ENCODE results near the gene GNS. TPM values are rescaled to one million over a fixed set of nuclear protein-coding genes. Genes with fewer than 3 reads are reported as not detected.

GNS gene
- total RNA-seq, 1 experiment from 2014 or later = 54.7 TPM

- Mint-ChIP-seq H3K9me3 (ENCODE audit: unreplicated experiment) (no peaks in the 10 kb centered on the region), H3K27ac (ENCODE audit: low read depth, unreplicated experiment) (no peak overlapping the region), H3K36me3 (ENCODE audit: insufficient read depth, unreplicated experiment) (peaks cover 34% of the 10 kb centered on the region), H3K4me1 (ENCODE audit: insufficient read depth, unreplicated experiment) (no peaks in the 10 kb centered on the region), H3K27me3 (ENCODE audit: insufficient read depth, unreplicated experiment) (no peaks in the 10 kb centered on the region), H3K4me3 (ENCODE audit: unreplicated experiment) (no peak overlapping the region)
- ChIA-PET POLR2A (no interaction called here), CTCF (interaction anchor here (0.6 to 2.7 kb wide), 3 partner anchors 165 to 321 kb away, joined by 3 to 10 read pairs (median 3); no protein-coding TSS in a partner anchor)
- DNase-seq (ENCODE audit: unreplicated experiment) = no peak
- BruUV-seq (replicated peaks) = no TSS peak
- intact Hi-C loops (cut with micrococcal nuclease) = no loop called here
- TF ChIP-seq, protein P1, sequence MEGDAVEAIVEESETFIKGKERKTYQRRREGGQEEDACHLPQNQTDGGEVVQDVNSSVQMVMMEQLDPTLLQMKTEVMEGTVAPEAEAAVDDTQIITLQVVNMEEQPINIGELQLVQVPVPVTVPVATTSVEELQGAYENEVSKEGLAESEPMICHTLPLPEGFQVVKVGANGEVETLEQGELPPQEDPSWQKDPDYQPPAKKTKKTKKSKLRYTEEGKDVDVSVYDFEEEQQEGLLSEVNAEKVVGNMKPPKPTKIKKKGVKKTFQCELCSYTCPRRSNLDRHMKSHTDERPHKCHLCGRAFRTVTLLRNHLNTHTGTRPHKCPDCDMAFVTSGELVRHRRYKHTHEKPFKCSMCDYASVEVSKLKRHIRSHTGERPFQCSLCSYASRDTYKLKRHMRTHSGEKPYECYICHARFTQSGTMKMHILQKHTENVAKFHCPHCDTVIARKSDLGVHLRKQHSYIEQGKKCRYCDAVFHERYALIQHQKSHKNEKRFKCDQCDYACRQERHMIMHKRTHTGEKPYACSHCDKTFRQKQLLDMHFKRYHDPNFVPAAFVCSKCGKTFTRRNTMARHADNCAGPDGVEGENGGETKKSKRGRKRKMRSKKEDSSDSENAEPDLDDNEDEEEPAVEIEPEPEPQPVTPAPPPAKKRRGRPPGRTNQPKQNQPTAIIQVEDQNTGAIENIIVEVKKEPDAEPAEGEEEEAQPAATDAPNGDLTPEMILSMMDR (IDR thresholded peaks at IDR 0.05; ENCODE audit: unreplicated experiment) = no peak
These were observed 44.6 kb downstream of the GNS start for GRCh38 chr12:64714551-64714968.

- TF ChIP-seq, protein P1 (IDR thresholded peaks at IDR 0.05; ENCODE audit: unreplicated experiment) = no peak
- DNase-seq (ENCODE audit: unreplicated experiment) = no peak
- Mint-ChIP-seq H3K4me1 (ENCODE audit: insufficient read depth, unreplicated experiment) (no peaks in the 10 kb centered on the region), H3K4me3 (ENCODE audit: unreplicated experiment) (no peak overlapping the region), H3K27ac (ENCODE audit: low read depth, unreplicated experiment) (no peak overlapping the region), H3K27me3 (ENCODE audit: insufficient read depth, unreplicated experiment) (no peaks in the 10 kb centered on the region), H3K36me3 (ENCODE audit: insufficient read depth, unreplicated experiment) (peaks cover 27% of the 10 kb centered on the region), H3K9me3 (ENCODE audit: unreplicated experiment) (no peaks in the 10 kb centered on the region)
- ChIA-PET CTCF (interaction anchor here (2.7 kb wide), 1 partner anchor 164 kb away, joined by 10 read pairs; no protein-coding TSS in a partner anchor), POLR2A (no interaction called here)
- no TSS peak for BruUV-seq (replicated peaks)
- intact Hi-C loops (cut with micrococcal nuclease) = no loop called here
These were observed 45.8 kb downstream of the GNS start for GRCh38 chr12:64713376-64713775.

GRCh38 chr12:64709429-64709828 lies 49.8 kb downstream of the GNS start:
- Mint-ChIP-seq H3K36me3 (ENCODE audit: insufficient read depth, unreplicated experiment) (peaks cover 9% of the 10 kb centered on the region), H3K4me3 (ENCODE audit: unreplicated experiment) (no peak overlapping the region), H3K4me1 (ENCODE audit: insufficient read depth, unreplicated experiment) (no peaks in the 10 kb centered on the region), H3K9me3 (ENCODE audit: unreplicated experiment) (no peaks in the 10 kb centered on the region), H3K27me3 (ENCODE audit: insufficient read depth, unreplicated experiment) (no peaks in the 10 kb centered on the region), H3K27ac (ENCODE audit: low read depth, unreplicated experiment) (no peak overlapping the region)
- no TSS peak for BruUV-seq (replicated peaks)
- DNase-seq (ENCODE audit: unreplicated experiment) = no peak
- CTCF ChIA-PET = interaction anchor here (0.6 to 1.3 kb wide), 2 partner anchors 12 to 38 kb away, joined by 3 read pairs; no protein-coding TSS in a partner anchor
- TF ChIP-seq, protein P1 (IDR thresholded peaks at IDR 0.05; ENCODE audit: unreplicated experiment) = no peak
- intact Hi-C loops (cut with micrococcal nuclease) = no loop called here
- POLR2A ChIA-PET = no interaction called here

DNA sequence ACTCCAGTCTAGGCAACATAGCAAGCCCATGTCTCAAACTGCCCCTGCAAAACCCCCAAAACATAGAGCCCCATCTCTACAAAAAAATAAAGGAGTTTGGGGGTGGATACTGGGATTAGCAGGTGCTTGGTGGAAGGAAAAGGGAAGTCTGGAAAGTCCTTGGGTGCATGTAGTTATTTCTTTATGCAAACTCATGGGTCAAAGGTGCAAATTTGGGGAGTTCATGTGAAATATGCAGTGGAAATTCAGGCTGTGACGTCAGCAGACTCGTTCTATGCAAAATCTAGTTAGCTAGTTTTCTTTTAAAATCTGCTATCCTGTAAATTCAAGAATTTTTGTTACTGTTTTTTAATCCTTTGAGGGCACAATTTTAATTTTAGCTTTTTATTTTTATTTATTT lies 51.3 kb downstream of the GNS start:
- Mint-ChIP-seq H3K27ac (ENCODE audit: low read depth, unreplicated experiment) (no peak overlapping the region), H3K4me1 (ENCODE audit: insufficient read depth, unreplicated experiment) (no peaks in the 10 kb centered on the region), H3K36me3 (ENCODE audit: insufficient read depth, unreplicated experiment) (peaks cover 4% of the 10 kb centered on the region), H3K27me3 (ENCODE audit: insufficient read depth, unreplicated experiment) (no peaks in the 10 kb centered on the region), H3K4me3 (ENCODE audit: unreplicated experiment) (no peak overlapping the region), H3K9me3 (ENCODE audit: unreplicated experiment) (no peaks in the 10 kb centered on the region)
- POLR2A ChIA-PET = interaction anchor here (0.9 to 1.0 kb wide), 3 partner anchors 16 to 36 kb away, joined by 3 read pairs; no protein-coding TSS in a partner anchor
- TF ChIP-seq, protein P1 (IDR thresholded peaks at IDR 0.05; ENCODE audit: unreplicated experiment) = no peak
- no TSS peak for BruUV-seq (replicated peaks)
- intact Hi-C loops (cut with micrococcal nuclease) = no loop called here
- CTCF ChIA-PET = interaction anchor here (0.5 to 6.5 kb wide), 4 partner anchors 10 to 263 kb away, joined by 3 to 51 read pairs (median 16); no protein-coding TSS in a partner anchor
- DNase-seq (ENCODE audit: unreplicated experiment) = no peak

Measured in MCF 10A (cell line).